Right lobe of liver (tissue), 6 donors: ENCODE data around the gene MRAP2. TPM values are rescaled to one million over a fixed set of nuclear protein-coding genes. Genes with fewer than 3 reads are reported as not detected.

ENCODE experiments used
- ATAC-seq, 4 donors: fragments of 200-7000 bp; cut with Tn5 transposase; one replicate each; pipeline ENCODE4 v1.9.1; 2020; ENCODE audit warnings: mild to moderate bottlenecking in 4 of 4, moderate library complexity in 4 of 4
- DNase-seq, 3 donors: peaks; one replicate each; pipeline ENCODE4 v3.0.0-alpha.2; 2020
- H3K27ac ChIP-seq, 3 donors: fragments of 200-600 bp; one replicate each; pipeline ENCODE4 v1.8.0; 2022
- H3K27me3 ChIP-seq, 2 donors: fragments of 200-600 bp; one replicate each; pipeline ENCODE4 v1.8.0; 2022
- H3K36me3 ChIP-seq, 4 donors: fragments of 200-600 bp; sonication (generic) in 1 of 4; one replicate each; pipeline versions ENCODE4 v1.5.1 to v1.8.0; 2017 to 2022; ENCODE audit warnings: control low read depth in 1 of 4
- H3K4me1 ChIP-seq, 4 donors: fragments of 200-600 bp; sonication (generic) in 1 of 4; one replicate each; pipeline versions ENCODE4 v1.5.1 to v1.8.0; 2017 to 2022; ENCODE audit warnings: control low read depth in 1 of 4
- H3K4me3 ChIP-seq, 3 donors: fragments of 200-600 bp; one replicate each; pipeline ENCODE4 v1.8.0; 2022
- H3K9me3 ChIP-seq, 4 donors: fragments of 200-600 bp; sonication (generic) in 1 of 4; one replicate each; pipeline versions ENCODE4 v1.5.1 to v1.8.0; 2017 to 2022; ENCODE audit warnings: control low read depth in 1 of 4
- CTCF ChIP-seq, 4 donors: fragments of 200-600 bp in 3 of 4; fragments of 450-650 bp in 1 of 4; IDR thresholded peaks; one replicate each; pipeline versions ENCODE4 v1.5.1 to v1.8.0; 2016 to 2022; ENCODE audit warnings: antibody characterized with exemption in 4 of 4, mild to moderate bottlenecking in 2 of 4
- POLR2A ChIP-seq: fragments of 450-650 bp; IDR thresholded peaks from one replicate; pipeline ENCODE4 v1.6.1; 2017; ENCODE audit warnings: antibody characterized with exemption, mild to moderate bottlenecking
- WGBS: methylation state at CpG from one replicate; pipeline ENCODE4 v1.1.6; 2018; ENCODE audit warnings: low coverage, low lambda C conversion rate; ENCODE audit not compliant: insufficient coverage; ENCODE audit errors: missing lambda C conversion rate; 5-methylcytosine and 5-hydroxymethylcytosine counted together
- intact Hi-C, 2 donors: fragments of 100-400 bp; cut with DNase I; formaldehyde crosslinking; loops; one replicate each; pipeline versions ENCODE4 v1.11.2 to v1.14.1; 2022
- total RNA-seq, 6 experiments: library from RNA; depleted of rRNA in 2 of 6; stranded (reverse); fragments of >200 nt in 2 of 6; fragmentation: NEBNext Ultra II Directional in 3 of 6; extraction: Animal tissue kit (Norgen Biotek cat#: 25700) in 3 of 6; gene quantifications; one replicate each; pipeline versions ENCODE4 v1.1.0 to v1.2.4, GENCODE V29; 2016 to 2023
- donor health status: DM: no; HTN: yes; CAD: no.
- donor health status: DM: no; HTN: no; CAD: no.
- donor health status: DM: no; HTN: no; CAD: no.
- donor health status: DM: no; HTN: yes; CAD: no.
- donor health status: DM: no; HTN: yes; CAD: no.

Gene MRAP2
- total RNA-seq, 6 experiments from 2014 or later: 0.12 to 0.35 (median 0.12) TPM; not detected in 3

DNA sequence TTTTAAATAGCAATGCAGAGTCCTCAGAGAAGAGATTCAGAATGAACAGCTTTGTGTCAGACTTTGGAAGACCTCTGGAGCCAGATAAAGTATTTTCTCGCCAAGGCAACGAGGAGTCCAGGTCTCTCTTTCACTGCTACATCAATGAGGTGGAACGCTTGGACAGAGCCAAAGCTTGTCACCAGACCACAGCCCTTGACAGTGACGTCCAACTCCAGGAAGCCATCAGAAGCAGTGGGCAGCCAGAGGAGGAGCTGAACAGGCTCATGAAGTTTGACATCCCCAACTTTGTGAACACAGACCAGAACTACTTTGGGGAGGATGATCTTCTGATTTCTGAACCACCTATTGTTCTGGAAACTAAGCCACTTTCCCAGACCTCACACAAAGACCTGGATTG lies 55.5 kb downstream of the MRAP2 start:
- H3K36me3 ChIP-seq: no peaks in the 10 kb centered on the region
- no peak overlapping the region for H3K27ac ChIP-seq
- H3K27me3 ChIP-seq: no peaks in the 10 kb centered on the region
- no peaks in the 10 kb centered on the region for H3K4me1 ChIP-seq
- no peaks in the 10 kb centered on the region for H3K9me3 ChIP-seq
- WGBS: 63% methylated on average over 4 of the region's 4 CpGs
- DNase-seq: no peak
- no peak overlapping the region for H3K4me3 ChIP-seq
- no peak for TF ChIP-seq CTCF (IDR thresholded peaks at IDR 0.05)
- no peak for TF ChIP-seq POLR2A
- intact Hi-C loops: no loop called here
- ATAC-seq: no peak

DNA sequence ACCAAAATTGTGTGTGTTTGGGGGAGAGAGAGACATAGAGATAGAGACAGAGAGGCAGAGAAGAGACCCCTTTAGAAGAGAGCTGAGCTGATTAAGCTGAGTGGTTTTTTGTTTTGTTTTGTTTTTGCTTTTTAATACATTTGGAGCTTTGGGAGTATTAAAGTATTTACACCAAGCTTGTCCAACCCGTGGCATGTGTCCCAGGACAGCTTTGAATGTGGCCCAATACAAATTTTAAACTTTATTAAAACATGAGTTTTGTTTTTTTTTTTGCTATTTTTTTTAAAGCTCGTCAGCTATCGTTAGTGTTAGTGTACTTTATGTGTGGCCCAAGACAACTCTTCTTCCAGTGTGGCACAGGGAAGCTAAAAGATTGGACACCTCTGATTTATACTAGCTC lies 56.0 kb downstream of the MRAP2 start:
- ATAC-seq (no peak), DNase-seq (no peak)
- Histone ChIP-seq H3K9me3 (no peaks in the 10 kb centered on the region), H3K36me3 (no peaks in the 10 kb centered on the region), H3K27ac (no peak overlapping the region), H3K27me3 (no peaks in the 10 kb centered on the region), H3K4me1 (no peaks in the 10 kb centered on the region), H3K4me3 (no peak overlapping the region)
- WGBS: 42% methylated on average over 3 of the region's 3 CpGs
- intact Hi-C loops: no loop called here
- no peak for TF ChIP-seq CTCF (IDR thresholded peaks at IDR 0.05)
- TF ChIP-seq POLR2A: no peak

DNA sequence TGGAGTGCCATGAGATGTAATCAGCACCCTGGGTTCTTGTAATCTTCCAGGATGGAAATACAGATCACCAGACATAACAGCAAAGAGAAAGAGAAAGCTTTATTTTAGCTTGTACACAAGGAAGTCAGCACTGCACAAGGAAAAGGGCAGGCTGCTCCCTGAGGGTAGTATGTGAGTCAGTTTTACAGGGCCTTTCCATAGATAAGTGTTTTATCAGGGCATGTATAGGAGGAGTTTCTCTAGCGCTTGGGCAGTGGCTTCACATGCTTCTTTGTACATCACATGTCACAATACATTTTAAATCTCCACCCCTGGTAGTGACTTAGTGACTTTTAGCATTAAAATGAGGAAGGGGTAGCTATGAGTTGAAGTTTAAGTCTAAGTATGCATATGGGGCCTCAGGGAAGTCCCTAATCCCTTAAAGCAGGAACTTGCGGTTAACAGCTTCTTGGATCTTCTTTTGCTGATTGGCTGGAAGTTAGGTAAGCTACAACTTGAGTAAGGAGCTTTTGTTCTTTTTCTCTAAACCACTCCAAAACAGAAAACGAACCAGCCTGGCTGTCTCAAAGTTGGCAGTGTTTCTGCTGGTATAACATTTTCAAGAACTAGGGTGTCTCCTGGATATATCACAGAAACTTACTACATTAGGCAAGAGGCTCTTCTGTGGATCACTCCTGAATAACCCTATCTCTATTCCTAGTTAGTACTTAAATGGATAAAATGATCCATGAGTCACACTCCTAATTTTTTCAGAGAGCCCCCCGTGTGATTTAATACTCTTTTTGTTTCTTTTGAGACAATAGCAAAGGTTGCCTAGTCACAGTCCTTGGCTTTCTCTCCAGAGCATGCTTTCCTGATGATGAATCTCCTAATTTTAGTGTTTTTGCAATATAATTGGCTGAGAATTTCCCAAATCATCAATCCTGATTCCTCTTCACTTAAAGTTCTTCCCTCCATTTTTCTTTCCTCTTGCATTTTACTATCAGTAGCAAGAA lies 60.2 kb downstream of the MRAP2 start:
- no peak for ATAC-seq
- intact Hi-C loops: no loop called here

GRCh38 chr6:84095156-84095555 lies 61.6 kb downstream of the MRAP2 start:
- intact Hi-C loops: no loop called here
- no peak for TF ChIP-seq POLR2A
- no peak for TF ChIP-seq CTCF (IDR thresholded peaks at IDR 0.05)
- no peak for DNase-seq
- Histone ChIP-seq H3K36me3 (no peaks in the 10 kb centered on the region), H3K4me3 (no peak overlapping the region), H3K9me3 (no peaks in the 10 kb centered on the region), H3K27me3 (no peaks in the 10 kb centered on the region), H3K27ac (no peak overlapping the region), H3K4me1 (no peaks in the 10 kb centered on the region)
- no peak for ATAC-seq

More for the DNA sequence above, 60.2 kb downstream of the MRAP2 start:
- 58% methylated on average over 4 of the region's 4 CpGs for WGBS
- no peak overlapping the region for H3K27ac ChIP-seq
- no peaks in the 10 kb centered on the region for H3K27me3 ChIP-seq
- H3K4me1 ChIP-seq: no peaks in the 10 kb centered on the region
- no peak overlapping the region for H3K4me3 ChIP-seq
- no peak for DNase-seq
- TF ChIP-seq POLR2A (no peak), CTCF (IDR thresholded peaks at IDR 0.05) (no peak)
- no peaks in the 10 kb centered on the region for H3K36me3 ChIP-seq
- no peaks in the 10 kb centered on the region for H3K9me3 ChIP-seq
